GM12892 (cell line): ENCODE data around the gene NOVA1.

Experiments used
- POLR2A ChIP-seq: IDR thresholded peaks from 2 replicates; pipeline ENCODE4 v1.6.1; 2011; ENCODE audit warnings: low read depth, low read length, control low read depth
- POLR2AphosphoS5 ChIP-seq: IDR thresholded peaks from 2 replicates; pipeline ENCODE4 v1.6.1; 2011; ENCODE audit warnings: low read depth, low read length, control low read depth

- TF ChIP-seq POLR2A (no peak), POLR2AphosphoS5 (no peak)
Measured at GRCh38 chr14:26484562-26484961, 113.3 kb downstream of the NOVA1 start.
